ENCODE measurements around the gene NOS1AP.

DNA sequence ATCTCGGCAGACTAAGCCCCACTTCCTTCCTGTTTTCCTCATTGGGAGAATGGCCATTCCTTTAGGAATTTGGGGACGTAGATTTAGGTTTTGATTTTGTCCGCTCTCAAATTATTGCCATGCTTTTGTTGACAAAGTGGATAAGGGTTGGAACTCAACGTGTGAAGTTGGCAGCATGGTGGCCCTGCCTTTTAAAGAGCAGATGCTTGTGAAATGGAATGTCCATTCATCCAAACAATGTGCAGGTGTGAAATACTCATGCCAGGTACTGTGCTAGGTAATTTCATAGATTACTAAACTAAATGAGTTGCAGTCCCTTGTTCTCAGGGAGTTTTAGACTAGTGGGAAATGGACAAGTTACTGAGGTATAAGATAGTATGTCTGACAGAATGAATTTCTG, 232.2 kb downstream of the NOS1AP start:
- no peak for TF ChIP-seq CTCF (IDR thresholded peaks at IDR 0.05)
- no peak for TF ChIP-seq POLR2A (IDR thresholded peaks at IDR 0.05)
